HL-60 (cell line): ENCODE measurements around the gene PARP8.

Experiments
- TF ChIP-seq, protein P1 (sequence below): IDR thresholded peaks from one replicate; pipeline ENCODE4 v1.5.1; 2011; ENCODE audit warnings: low read length, control low read depth, inconsistent platforms; ENCODE audit not compliant: insufficient read depth
- TF ChIP-seq, protein P2 (sequence below): IDR thresholded peaks from 2 replicates; pipeline ENCODE4 v1.6.1; 2012; ENCODE audit warnings: low read depth; ENCODE audit not compliant: insufficient replicate concordance

GRCh38 chr5:50855001-50855400 is 188.6 kb downstream of the PARP8 start:
- TF ChIP-seq, protein P1, sequence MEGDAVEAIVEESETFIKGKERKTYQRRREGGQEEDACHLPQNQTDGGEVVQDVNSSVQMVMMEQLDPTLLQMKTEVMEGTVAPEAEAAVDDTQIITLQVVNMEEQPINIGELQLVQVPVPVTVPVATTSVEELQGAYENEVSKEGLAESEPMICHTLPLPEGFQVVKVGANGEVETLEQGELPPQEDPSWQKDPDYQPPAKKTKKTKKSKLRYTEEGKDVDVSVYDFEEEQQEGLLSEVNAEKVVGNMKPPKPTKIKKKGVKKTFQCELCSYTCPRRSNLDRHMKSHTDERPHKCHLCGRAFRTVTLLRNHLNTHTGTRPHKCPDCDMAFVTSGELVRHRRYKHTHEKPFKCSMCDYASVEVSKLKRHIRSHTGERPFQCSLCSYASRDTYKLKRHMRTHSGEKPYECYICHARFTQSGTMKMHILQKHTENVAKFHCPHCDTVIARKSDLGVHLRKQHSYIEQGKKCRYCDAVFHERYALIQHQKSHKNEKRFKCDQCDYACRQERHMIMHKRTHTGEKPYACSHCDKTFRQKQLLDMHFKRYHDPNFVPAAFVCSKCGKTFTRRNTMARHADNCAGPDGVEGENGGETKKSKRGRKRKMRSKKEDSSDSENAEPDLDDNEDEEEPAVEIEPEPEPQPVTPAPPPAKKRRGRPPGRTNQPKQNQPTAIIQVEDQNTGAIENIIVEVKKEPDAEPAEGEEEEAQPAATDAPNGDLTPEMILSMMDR: no peak
- TF ChIP-seq, protein P2, sequence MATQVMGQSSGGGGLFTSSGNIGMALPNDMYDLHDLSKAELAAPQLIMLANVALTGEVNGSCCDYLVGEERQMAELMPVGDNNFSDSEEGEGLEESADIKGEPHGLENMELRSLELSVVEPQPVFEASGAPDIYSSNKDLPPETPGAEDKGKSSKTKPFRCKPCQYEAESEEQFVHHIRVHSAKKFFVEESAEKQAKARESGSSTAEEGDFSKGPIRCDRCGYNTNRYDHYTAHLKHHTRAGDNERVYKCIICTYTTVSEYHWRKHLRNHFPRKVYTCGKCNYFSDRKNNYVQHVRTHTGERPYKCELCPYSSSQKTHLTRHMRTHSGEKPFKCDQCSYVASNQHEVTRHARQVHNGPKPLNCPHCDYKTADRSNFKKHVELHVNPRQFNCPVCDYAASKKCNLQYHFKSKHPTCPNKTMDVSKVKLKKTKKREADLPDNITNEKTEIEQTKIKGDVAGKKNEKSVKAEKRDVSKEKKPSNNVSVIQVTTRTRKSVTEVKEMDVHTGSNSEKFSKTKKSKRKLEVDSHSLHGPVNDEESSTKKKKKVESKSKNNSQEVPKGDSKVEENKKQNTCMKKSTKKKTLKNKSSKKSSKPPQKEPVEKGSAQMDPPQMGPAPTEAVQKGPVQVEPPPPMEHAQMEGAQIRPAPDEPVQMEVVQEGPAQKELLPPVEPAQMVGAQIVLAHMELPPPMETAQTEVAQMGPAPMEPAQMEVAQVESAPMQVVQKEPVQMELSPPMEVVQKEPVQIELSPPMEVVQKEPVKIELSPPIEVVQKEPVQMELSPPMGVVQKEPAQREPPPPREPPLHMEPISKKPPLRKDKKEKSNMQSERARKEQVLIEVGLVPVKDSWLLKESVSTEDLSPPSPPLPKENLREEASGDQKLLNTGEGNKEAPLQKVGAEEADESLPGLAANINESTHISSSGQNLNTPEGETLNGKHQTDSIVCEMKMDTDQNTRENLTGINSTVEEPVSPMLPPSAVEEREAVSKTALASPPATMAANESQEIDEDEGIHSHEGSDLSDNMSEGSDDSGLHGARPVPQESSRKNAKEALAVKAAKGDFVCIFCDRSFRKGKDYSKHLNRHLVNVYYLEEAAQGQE: no peak
